Activated gamma-delta T cell (primary cell): ENCODE data around the gene FBLN1.

ENCODE experiments used
- DNase-seq: peaks from one replicate; lab custom pipeline; 2025; lab: John Stamatoyannopoulos, UW

Gene FBLN1

DNA sequence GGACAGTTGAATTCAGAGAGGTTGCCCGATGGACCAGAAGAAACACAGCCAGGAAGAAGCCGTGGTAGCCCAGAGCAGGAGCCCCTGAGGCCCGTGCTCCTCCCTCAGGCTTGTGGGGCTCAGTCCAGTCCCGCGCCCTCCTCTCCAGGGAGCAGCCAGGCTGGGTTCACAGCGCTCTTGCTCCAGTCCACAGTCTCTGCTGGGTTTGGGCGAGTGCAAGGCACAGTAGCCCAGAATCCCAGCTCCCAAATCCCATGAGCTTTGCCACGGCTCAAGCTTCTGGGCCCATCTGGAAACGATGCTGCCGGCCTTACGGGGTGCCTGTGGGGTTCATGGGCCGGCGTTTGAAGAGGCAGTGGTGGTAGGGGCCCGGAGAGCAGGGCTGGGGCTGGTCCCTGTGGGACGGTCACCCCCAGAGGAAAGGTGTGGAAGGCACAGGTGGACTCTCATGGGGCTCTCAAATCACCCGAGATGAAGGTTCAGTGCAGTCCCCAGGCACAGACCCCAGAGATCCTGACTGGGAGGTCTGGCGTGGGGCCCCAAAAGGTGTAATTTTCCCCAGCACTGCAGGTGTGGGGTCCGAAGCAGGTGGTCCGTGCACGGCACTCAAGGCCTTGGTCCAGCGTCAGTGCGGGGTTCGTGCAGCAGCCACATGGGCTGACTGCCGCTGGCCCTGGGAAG is 138.4 kb downstream of the FBLN1 start:
- no peak for DNase-seq

DNA sequence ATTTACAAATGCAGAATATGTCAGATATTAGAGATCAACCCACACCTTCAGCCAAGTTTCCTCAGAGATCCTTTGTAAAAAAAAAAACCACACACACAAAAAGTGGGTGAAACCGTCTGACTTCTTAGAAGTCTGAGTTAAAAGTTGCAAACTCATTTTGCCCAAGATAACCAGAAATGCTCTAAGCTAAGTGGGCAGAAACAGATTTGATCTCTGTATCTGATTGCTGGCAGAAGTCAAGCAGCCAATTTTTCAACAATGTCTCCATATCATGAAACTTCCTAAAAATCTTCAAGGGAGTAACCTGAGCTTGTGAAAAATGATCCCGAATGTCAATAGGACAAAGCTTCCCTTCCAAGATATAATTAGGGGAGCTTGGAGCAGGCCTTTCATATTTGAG is 140.3 kb downstream of the FBLN1 start:
- DNase-seq, result no peak

DNA sequence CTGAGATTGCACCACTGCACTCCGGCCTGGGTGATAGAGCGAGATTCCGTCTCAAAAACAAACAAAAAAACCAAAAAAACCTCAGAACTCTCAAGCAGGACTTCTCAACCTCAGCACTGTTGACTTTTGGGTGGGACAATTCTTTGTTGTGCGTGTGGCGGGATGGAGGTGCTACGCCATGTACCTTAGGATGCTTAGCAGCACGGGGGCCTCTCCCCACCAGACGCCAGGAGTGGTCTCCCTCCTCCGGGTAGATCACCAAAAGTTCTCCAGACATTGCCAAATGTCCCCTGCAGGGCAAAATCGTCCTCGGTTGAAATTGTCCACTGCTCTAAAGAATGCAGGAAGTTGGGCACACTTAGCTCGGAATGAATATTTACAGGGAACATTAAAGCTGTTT is 142.0 kb downstream of the FBLN1 start:
- no peak for DNase-seq

DNA sequence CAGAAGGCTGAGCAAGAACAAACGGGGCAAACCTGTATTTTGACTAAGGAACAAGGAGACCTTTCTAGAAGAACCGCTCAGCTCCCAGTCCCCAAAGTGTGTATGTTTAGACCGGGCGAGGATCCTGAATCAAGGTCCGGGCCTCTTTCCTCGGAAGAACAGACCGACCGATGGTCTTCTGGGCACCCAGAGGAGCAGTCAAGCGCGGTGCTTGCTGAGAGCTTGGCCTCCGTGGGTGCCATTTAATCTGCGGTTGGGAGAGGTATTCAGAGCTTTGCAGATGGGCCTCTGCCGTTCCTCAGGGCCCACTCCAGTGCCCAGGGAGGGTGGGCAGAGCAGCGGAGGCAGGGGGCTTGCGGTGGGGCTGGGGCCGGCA is 142.5 kb downstream of the FBLN1 start:
- DNase-seq, result no peak

DNA sequence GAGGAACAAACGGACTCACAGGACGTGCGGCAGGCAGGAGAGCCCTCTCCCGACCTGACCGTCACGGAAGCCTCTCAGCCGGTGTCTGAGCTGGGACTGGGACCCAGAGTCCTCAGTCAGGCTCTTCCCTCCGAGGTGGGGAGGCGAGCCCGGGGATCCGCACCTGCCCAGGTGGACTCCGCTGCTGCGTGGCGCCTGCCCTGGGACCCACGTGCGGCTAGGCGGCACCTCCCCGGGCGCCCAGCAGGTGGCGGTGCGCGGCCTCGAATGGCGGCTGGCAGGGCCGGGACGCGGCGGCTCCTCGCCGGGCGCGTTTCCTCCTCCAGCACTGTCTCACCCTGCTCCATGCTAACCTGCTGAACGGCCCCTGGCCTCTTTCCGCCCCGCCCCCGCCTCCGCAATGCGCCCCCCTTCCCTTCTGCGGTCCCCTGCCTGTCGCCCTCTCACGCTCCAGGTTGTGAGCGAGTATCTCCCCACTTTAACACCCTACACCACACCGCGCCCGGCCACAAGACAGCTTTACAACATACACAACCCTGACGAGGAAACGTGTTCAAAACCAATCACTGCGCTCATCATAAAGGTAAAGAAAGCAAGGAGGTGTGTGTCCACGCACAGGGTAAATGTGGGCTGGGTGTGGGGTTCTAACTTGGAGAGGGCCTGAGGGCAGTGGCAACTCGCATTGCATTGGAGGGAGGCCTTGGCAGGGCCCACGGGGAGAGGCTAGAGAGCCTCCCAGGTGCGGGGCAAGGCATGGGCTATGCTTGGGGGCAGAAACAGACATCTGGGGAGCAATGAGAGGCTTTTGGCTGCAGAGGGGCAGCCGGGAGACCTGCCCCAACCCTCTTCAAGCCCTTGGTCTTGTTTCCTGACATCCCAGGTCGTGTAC is 143.1 kb downstream of the FBLN1 start:
- peak; percentile 61 for DNase-seq

DNA sequence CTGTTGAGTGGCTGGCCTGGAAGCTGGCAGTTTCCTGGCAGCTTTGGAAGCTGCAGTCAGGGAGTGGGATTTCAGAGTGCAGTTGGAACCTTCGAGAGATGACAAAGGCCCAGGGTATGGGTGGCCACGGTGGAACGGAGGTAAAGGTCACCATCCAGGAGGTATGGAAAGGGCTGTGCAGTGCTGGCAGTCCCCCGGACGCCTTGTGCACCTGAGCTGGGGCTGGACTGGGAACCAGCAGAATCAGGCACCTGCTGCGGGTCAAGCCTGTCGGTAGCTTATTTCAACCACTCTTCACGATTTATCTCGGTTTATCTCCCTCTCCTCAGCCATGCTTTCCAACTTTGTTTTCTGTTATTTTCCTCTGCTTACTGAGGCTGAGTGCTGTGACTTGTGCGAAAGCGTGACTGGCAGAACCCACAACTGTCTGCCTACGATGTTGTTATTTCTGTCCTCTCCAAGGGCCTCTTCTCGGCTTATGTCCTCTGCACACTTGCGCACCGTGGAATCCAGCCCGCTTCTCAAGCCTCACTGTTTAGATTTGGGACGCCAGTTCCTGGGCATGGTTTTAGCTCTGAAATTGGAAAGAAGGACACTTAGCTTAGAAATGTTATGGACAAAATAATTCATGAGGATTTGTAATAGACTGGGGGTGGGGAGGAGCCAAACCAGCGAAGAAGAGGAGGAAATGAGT is 145.0 kb downstream of the FBLN1 start:
- DNase-seq, result no peak

DNA sequence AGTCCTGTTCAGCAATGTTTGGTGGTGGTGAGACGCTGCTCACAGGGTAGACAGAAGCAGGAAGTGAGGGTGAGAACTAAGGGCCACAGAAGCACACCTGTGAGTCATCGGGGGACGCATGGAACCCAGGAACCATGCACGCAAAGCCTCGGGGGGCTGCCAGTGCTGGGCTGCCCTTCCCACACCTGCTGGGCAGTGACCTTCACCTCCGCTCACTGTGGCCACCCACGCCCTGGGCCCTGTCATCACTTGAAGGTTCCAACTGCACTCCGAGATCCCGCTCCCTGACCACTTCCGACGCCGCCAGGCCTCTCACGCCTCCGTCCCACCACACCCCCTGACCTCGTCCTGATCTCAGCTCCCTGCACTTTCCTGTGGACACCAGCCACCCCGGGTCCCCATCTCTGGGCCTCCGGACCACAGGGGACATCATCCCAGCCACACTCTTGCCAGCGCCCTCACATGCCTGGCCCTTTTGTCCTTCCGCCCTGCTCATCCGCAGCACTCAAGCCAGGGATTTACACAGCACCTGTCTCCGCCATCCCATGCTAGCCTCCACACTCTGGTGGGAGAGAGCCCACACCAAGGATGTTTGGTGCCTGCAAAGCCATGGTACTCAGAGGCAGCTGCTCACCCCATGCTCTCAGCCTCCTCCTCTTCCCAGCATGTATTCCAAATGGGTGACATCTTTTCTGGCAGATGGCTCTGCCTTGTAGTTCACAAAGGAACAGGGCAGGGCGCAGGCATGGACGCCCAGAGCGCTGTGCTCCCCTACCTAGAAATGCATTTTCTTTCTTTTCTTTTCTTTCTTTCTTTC is 145.8 kb downstream of the FBLN1 start:
- DNase-seq, result no peak

DNA sequence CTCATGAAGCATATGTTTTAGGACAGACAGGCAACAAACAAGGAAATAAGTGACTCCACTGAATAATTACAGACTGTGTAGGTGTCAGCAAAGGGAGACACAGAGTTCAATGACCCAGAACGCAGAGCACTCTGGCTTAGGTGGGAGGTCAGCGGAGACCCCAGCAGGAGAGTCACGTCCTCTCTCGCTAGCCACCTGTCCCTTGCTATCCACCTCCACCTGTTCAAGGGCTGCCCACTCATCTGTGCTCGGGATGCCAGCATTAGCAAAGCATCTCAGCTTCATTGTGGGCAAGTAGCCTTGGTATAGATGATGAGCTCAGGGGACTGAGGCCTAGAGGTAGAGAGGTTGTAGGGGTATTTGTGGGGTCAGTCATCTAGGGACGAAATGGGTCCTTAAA is 147.1 kb downstream of the FBLN1 start:
- DNase-seq, result no peak

DNA sequence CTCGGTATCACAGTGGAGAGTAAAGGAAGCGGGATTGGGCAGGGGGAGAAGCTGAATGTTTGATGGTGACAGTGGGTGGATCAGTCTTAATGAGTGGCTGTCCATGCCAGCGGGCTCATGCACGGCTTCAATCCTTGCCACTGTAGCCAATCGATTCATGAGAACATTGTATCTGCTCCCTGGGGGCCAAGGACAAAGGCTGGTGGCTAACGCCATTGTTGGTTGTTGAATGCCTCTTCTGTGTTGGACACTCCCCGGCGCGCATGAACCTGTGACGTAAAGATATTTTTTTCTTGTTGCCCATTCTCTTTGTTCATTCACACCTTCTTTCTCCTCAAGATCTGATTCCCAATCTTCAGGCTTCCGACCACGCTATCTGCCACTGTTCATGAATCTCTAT is 148.0 kb downstream of the FBLN1 start:
- no peak for DNase-seq
